Upper lobe of left lung (tissue), 6 donors: ENCODE data around the gene SHISAL1. TPM values are rescaled to one million over a fixed set of nuclear protein-coding genes. Genes with fewer than 3 reads are reported as not detected.
"Not testable (repeated sequence)": the region's sequence is repeated elsewhere in the genome, so short reads cannot be mapped to it uniquely, and the experiment has no call there.

Experiments used
- ATAC-seq, 2 donors: fragments of 200-7000 bp; cut with Tn5 transposase; one replicate each; pipeline ENCODE4 v1.9.1; 2022; ENCODE audit warnings: mild to moderate bottlenecking in 2 of 2, moderate library complexity in 2 of 2; ENCODE audit not compliant: low FRiP score in 2 of 2
- DNase-seq, 2 donors: peaks; one replicate each; pipeline ENCODE4 v3.0.0-alpha.2; 2019 to 2020
- H3K27ac ChIP-seq, 4 donors: fragments of 200-600 bp; sonication (generic); one replicate each; pipeline ENCODE4 v1.5.1; 2016 to 2019
- H3K27me3 ChIP-seq, 4 donors: fragments of 200-600 bp; sonication (generic); one replicate each; pipeline ENCODE4 v1.5.1; 2017 to 2019
- H3K36me3 ChIP-seq, 4 donors: fragments of 200-600 bp; sonication (generic); one replicate each; pipeline ENCODE4 v1.5.1; 2016 to 2019
- H3K4me1 ChIP-seq, 4 donors: fragments of 200-600 bp; sonication (generic); one replicate each; pipeline ENCODE4 v1.5.1; 2018 to 2019
- H3K4me3 ChIP-seq, 4 donors: fragments of 200-600 bp; sonication (generic); one replicate each; pipeline ENCODE4 v1.5.1; 2017 to 2019; ENCODE audit warnings: mild to moderate bottlenecking in 2 of 4, moderate library complexity in 1 of 4
- H3K9me3 ChIP-seq, 4 donors: fragments of 200-600 bp; sonication (generic); one replicate each; pipeline ENCODE4 v1.5.1; 2018 to 2019
- CTCF ChIP-seq, 6 experiments: fragments of 450-650 bp in 4 of 6; fragments of 200-600 bp in 2 of 6; sonication (generic) in 2 of 6; IDR thresholded peaks; one replicate each; pipeline ENCODE4 v1.5.1; 2016 to 2019; ENCODE audit warnings: antibody characterized with exemption in 6 of 6
- EP300 ChIP-seq, 4 donors: sonication (generic); formaldehyde crosslinking; IDR thresholded peaks; one replicate each; pipeline ENCODE4 v1.5.1; 2017; ENCODE audit warnings: antibody characterized with exemption in 4 of 4, control low read depth in 2 of 4
- POLR2A ChIP-seq, 4 donors: fragments of 450-650 bp; IDR thresholded peaks; one replicate each; pipeline ENCODE4 v1.5.1; 2016 to 2017; ENCODE audit warnings: antibody characterized with exemption in 4 of 4, mild to moderate bottlenecking in 2 of 4
- POLR2AphosphoS5 ChIP-seq, 2 donors: sonication (generic); formaldehyde crosslinking; IDR thresholded peaks; one replicate each; pipeline ENCODE4 v1.5.1; 2017; ENCODE audit warnings: antibody characterized with exemption in 2 of 2
- WGBS, 2 donors: methylation state at CpG; one replicate each; pipeline ENCODE4 v1.1.5; 2017 to 2018; 5-methylcytosine and 5-hydroxymethylcytosine counted together
- total RNA-seq, 6 donors: library from RNA; depleted of rRNA in 4 of 6; stranded (reverse); fragments of >200 nt in 4 of 6; gene quantifications; one replicate each; pipeline versions ENCODE4 v1.1.0 to v1.2.1, GENCODE V29; 2016 to 2021
- donor health status: DM: no; HTN: no; CAD: no; lungs with moderate emphysema.
- donor health status: DM: no; HTN: yes; CAD: no; lungs with severe emphysema.

Gene SHISAL1
- total RNA-seq, 6 donors from 2014 or later: 0.11 to 1.0 (median 0.20) TPM; not detected in 1

GRCh38 chr22:44245438-44245837 lies 67.3 kb downstream of the SHISAL1 start:
- WGBS, 2 donors: 76 to 88% methylated on average over 6 to 7 of the region's 7 CpGs
- DNase-seq: no peak

DNA sequence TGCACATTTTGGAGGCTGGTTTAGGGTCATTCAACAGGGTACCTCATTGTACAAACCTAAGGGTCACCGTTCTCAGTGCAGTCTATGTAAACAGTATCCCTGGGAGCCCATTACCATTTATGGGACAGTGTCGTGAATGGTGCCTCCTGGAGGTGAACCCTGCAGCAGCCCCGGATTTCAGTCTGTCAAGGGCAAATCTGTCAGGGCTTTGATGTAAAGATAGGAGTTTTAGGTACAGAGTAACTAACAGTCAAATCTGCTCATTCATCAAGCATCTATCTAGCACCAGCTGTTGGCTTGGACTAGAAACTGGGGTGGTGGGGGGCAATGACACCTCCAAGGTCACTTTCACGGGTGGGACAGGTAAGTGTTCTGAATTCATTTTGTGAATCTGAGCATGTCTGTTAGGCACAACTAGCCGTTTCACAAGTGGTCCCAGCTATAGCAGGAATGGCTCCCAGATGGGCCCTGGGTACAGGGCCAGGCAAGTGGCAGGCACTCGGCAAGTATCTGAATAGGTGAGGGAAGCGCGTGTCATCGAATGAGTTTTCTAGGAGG lies 68.4 kb downstream of the SHISAL1 start:
- H3K27ac ChIP-seq: no peak overlapping the region
- H3K36me3 ChIP-seq: no peaks in the 10 kb centered on the region
- TF ChIP-seq POLR2AphosphoS5 (IDR thresholded peaks at IDR 0.05) (no peak), CTCF (IDR thresholded peaks at IDR 0.05) (no peak), POLR2A (IDR thresholded peaks at IDR 0.05) (no peak), EP300 (IDR thresholded peaks at IDR 0.05) (no peak)
- ATAC-seq (no peak), DNase-seq (no peak)
- WGBS, 2 donors: 84 to 89% methylated on average over 8 to 9 of the region's 9 CpGs
- no peaks in the 10 kb centered on the region for H3K27me3 ChIP-seq
- no peak overlapping the region for H3K4me3 ChIP-seq
- peaks cover 0 to 7% (median under 1%) of the 10 kb centered on the region in 4 donors for H3K9me3 ChIP-seq
- no peaks in the 10 kb centered on the region for H3K4me1 ChIP-seq

More at GRCh38 chr22:44245438-44245837, 67.3 kb downstream of the SHISAL1 start:
- Histone ChIP-seq H3K27ac (no peak overlapping the region), H3K4me1 (no peaks in the 10 kb centered on the region), H3K27me3 (no peaks in the 10 kb centered on the region), H3K9me3 (peaks cover 0 to 14% (median 5%) of the 10 kb centered on the region in 4 donors), H3K36me3 (no peaks in the 10 kb centered on the region), H3K4me3 (no peak overlapping the region)
- TF ChIP-seq CTCF (IDR thresholded peaks at IDR 0.05) (no peak), EP300 (IDR thresholded peaks at IDR 0.05) (no peak), POLR2AphosphoS5 (IDR thresholded peaks at IDR 0.05) (no peak), POLR2A (IDR thresholded peaks at IDR 0.05) (no peak)
- no peak for ATAC-seq

GRCh38 chr22:44243761-44244160 lies 69.0 kb downstream of the SHISAL1 start:
- H3K9me3 ChIP-seq: peaks cover 0 to 3% (median 0%) of the 10 kb centered on the region in 4 donors
- H3K4me3 ChIP-seq: no peak overlapping the region
- ATAC-seq: no peak
- DNase-seq: no peak
- WGBS, 2 donors: 80 to 81% methylated on average over 8 of the region's 8 CpGs
- no peaks in the 10 kb centered on the region for H3K4me1 ChIP-seq
- TF ChIP-seq POLR2AphosphoS5 (IDR thresholded peaks at IDR 0.05) (no peak), EP300 (IDR thresholded peaks at IDR 0.05) (no peak), CTCF (IDR thresholded peaks at IDR 0.05) (no peak), POLR2A (IDR thresholded peaks at IDR 0.05) (no peak)
- no peaks in the 10 kb centered on the region for H3K36me3 ChIP-seq
- H3K27ac ChIP-seq: no peak overlapping the region
- no peaks in the 10 kb centered on the region for H3K27me3 ChIP-seq

- TF ChIP-seq EP300 (IDR thresholded peaks at IDR 0.05) (no peak), CTCF (IDR thresholded peaks at IDR 0.05) (no peak)
- Histone ChIP-seq H3K27me3 (no peaks in the 10 kb centered on the region), H3K4me1 (no peaks in the 10 kb centered on the region), H3K27ac (no peak overlapping the region), H3K36me3 (no peaks in the 10 kb centered on the region), H3K4me3 (no peak overlapping the region), H3K9me3 (no peaks in the 10 kb centered on the region)
- WGBS, 2 donors: 79 to 80% methylated on average over 11 to 17 of the region's 17 CpGs
- DNase-seq (no peak), ATAC-seq (no peak)
Observed at GRCh38 chr22:44242946-44243724, 69.6 kb downstream of the SHISAL1 start.

DNA sequence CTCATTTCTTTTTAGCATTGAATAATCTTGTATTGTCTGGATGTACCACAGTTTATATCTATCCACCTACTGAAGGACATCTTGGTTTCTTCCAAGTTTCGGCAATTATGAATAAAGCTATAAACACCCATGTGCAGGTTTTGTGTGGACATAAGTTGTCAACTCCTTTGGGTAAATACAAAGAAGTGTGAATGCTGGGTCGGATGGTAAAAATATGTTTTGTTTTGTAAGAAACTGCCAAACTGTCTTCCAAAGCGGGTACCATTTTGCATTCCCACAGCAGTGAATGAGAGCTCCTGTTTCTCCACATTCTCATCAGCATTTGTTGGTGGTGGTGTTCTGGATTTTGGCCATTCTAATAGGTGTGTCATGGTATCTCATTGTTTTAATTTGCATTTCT lies 71.6 kb downstream of the SHISAL1 start:
- H3K27ac ChIP-seq, DNase-seq, H3K4me3 ChIP-seq, H3K4me1 ChIP-seq, ATAC-seq, H3K9me3 ChIP-seq, H3K36me3 ChIP-seq, H3K27me3 ChIP-seq: not testable (repeated sequence)
- 89 to 91% methylated on average over 3 of the region's 3 CpGs for WGBS, 2 donors
